Suprapubic skin (tissue), 4 donors: ENCODE data around the gene OR10D3. TPM values are rescaled to one million over a fixed set of nuclear protein-coding genes. Genes with fewer than 3 reads are reported as not detected.

Experiments
- DNase-seq, 2 donors: peaks; one replicate each; pipeline ENCODE4 v3.0.0-alpha.2; 2019; ENCODE audit warnings: low spot score in 2 of 2
- H3K27ac ChIP-seq: fragments of 200-600 bp; sonication (generic); one replicate; pipeline ENCODE4 v1.5.1; 2019
- H3K27me3 ChIP-seq: fragments of 200-600 bp; sonication (generic); one replicate; pipeline ENCODE4 v1.5.1; 2019
- H3K36me3 ChIP-seq: fragments of 200-600 bp; sonication (generic); one replicate; pipeline ENCODE4 v1.5.1; 2019
- H3K4me1 ChIP-seq: fragments of 200-600 bp; sonication (generic); one replicate; pipeline ENCODE4 v1.5.1; 2019
- H3K4me3 ChIP-seq: fragments of 200-600 bp; sonication (generic); one replicate; pipeline ENCODE4 v1.5.1; 2019; ENCODE audit warnings: mild to moderate bottlenecking
- H3K9me3 ChIP-seq: fragments of 200-600 bp; sonication (generic); one replicate; pipeline ENCODE4 v1.5.1; 2019
- CTCF ChIP-seq, 2 donors: fragments of 200-600 bp in 1 of 2; fragments of 450-650 bp in 1 of 2; sonication (generic) in 1 of 2; IDR thresholded peaks; one replicate each; pipeline ENCODE4 v1.5.1; 2016 to 2019; ENCODE audit warnings: antibody characterized with exemption in 2 of 2, mild to moderate bottlenecking in 1 of 2, moderate library complexity in 1 of 2
- EP300 ChIP-seq: sonication (generic); formaldehyde crosslinking; IDR thresholded peaks from one replicate; pipeline ENCODE4 v1.6.1; 2017; ENCODE audit warnings: antibody characterized with exemption
- POLR2A ChIP-seq, 2 donors: fragments of 450-650 bp; IDR thresholded peaks; one replicate each; pipeline ENCODE4 v1.6.1; 2017; ENCODE audit warnings: antibody characterized with exemption in 2 of 2, mild to moderate bottlenecking in 2 of 2, moderate library complexity in 2 of 2
- POLR2AphosphoS5 ChIP-seq, 3 donors: sonication (generic); formaldehyde crosslinking; IDR thresholded peaks; one replicate each; pipeline ENCODE4 v1.6.1; 2017; ENCODE audit warnings: antibody characterized with exemption in 3 of 3
- WGBS: methylation state at CpG from one replicate; pipeline ENCODE4 v1.1.5; 2018; 5-methylcytosine and 5-hydroxymethylcytosine counted together
- total RNA-seq, 4 donors: library from RNA; depleted of rRNA; stranded (reverse); fragments of >200 nt; gene quantifications; one replicate each; pipeline ENCODE4 v1.1.0, GENCODE V29; 2016

OR10D3 gene
- not detected for total RNA-seq

GRCh38 chr11:124183068-124183467, at the start of gene OR10D3:
TSS of gene OR10D3 (plus strand) at chr11:124183345. CDS start at chr11:124185270, 1,925 bp downstream.
- Histone ChIP-seq H3K4me1 (peaks cover 7% of the 10 kb centered on the region), H3K9me3 (no peaks in the 10 kb centered on the region), H3K27me3 (no peaks in the 10 kb centered on the region), H3K36me3 (no peaks in the 10 kb centered on the region), H3K4me3 (no peak within 1 kb of the TSS), H3K27ac (no peak within 1 kb of the TSS)
- WGBS = 26% methylated on average over 3 of the region's 3 CpGs
- TF ChIP-seq POLR2A (IDR thresholded peaks at IDR 0.05) = no peak
- TF ChIP-seq EP300 = no peak
- TF ChIP-seq POLR2AphosphoS5 (IDR thresholded peaks at IDR 0.05) = no peak
- no peak for TF ChIP-seq CTCF (IDR thresholded peaks at IDR 0.05)
- no peak for DNase-seq

GRCh38 chr11:124143034-124143433, 40.1 kb upstream of the OR10D3 start:
- DNase-seq = no peak
- Histone ChIP-seq H3K4me3 (no peak overlapping the region), H3K27ac (no peak overlapping the region), H3K36me3 (peaks cover 54% of the 10 kb centered on the region), H3K4me1 (no peaks in the 10 kb centered on the region), H3K9me3 (peaks cover 3% of the 10 kb centered on the region), H3K27me3 (no peaks in the 10 kb centered on the region)
- WGBS = 93% methylated on average over 2 of the region's 2 CpGs
- no peak for TF ChIP-seq EP300
- no peak for TF ChIP-seq POLR2A (IDR thresholded peaks at IDR 0.05)
- TF ChIP-seq CTCF (IDR thresholded peaks at IDR 0.05) = no peak
- TF ChIP-seq POLR2AphosphoS5 (IDR thresholded peaks at IDR 0.05) = no peak

- peaks cover 38% of the 10 kb centered on the region for H3K36me3 ChIP-seq
- 79% methylated on average over 2 of the region's 2 CpGs for WGBS
- no peak for DNase-seq
- H3K27ac ChIP-seq = no peak overlapping the region
- TF ChIP-seq CTCF (IDR thresholded peaks at IDR 0.05) = no peak
- H3K4me3 ChIP-seq = no peak overlapping the region
- no peaks in the 10 kb centered on the region for H3K27me3 ChIP-seq
- H3K9me3 ChIP-seq = no peaks in the 10 kb centered on the region
- no peaks in the 10 kb centered on the region for H3K4me1 ChIP-seq
These were observed 35.2 kb upstream of the OR10D3 start for GRCh38 chr11:124147951-124148350.

- Histone ChIP-seq H3K9me3 (no peaks in the 10 kb centered on the region), H3K4me3 (no peak overlapping the region), H3K27ac (no peak overlapping the region), H3K27me3 (no peaks in the 10 kb centered on the region), H3K36me3 (peaks cover 14% of the 10 kb centered on the region), H3K4me1 (no peaks in the 10 kb centered on the region)
- DNase-seq = no peak
- WGBS = 76% methylated on average over 5 of the region's 5 CpGs
- TF ChIP-seq EP300 (no peak), CTCF (IDR thresholded peaks at IDR 0.05) (no peak)
These were observed 32.5 kb upstream of the OR10D3 start for GRCh38 chr11:124150684-124151083.

- no peak overlapping the region for H3K4me3 ChIP-seq
- no peaks in the 10 kb centered on the region for H3K4me1 ChIP-seq
- WGBS = 85% methylated on average over 3 of the region's 3 CpGs
- DNase-seq = no peak
- H3K9me3 ChIP-seq = no peaks in the 10 kb centered on the region
- H3K27me3 ChIP-seq = no peaks in the 10 kb centered on the region
- peaks cover 5% of the 10 kb centered on the region for H3K36me3 ChIP-seq
- TF ChIP-seq POLR2AphosphoS5 (IDR thresholded peaks at IDR 0.05) = no peak
- no peak for TF ChIP-seq POLR2A (IDR thresholded peaks at IDR 0.05)
- no peak for TF ChIP-seq EP300
- TF ChIP-seq CTCF (IDR thresholded peaks at IDR 0.05) = no peak
- no peak overlapping the region for H3K27ac ChIP-seq
These were observed 30.3 kb upstream of the OR10D3 start for GRCh38 chr11:124152770-124153407.
